ENCODE data around the gene TCF7L1.

TCF7L1 gene

GRCh38 chr2:85347599-85347998 lies 214.4 kb downstream of the TCF7L1 start:
- DNase-seq (ENCODE audit: low read depth in 2 of 2), result no peak

GRCh38 chr2:85353876-85354285 lies 220.7 kb downstream of the TCF7L1 start:
- no peak for DNase-seq (ENCODE audit: low read depth in 2 of 2)

GRCh38 chr2:85354286-85355072 lies 221.3 kb downstream of the TCF7L1 start, which contains the start of the genes ELMOD3 and RETSAT:
TSS of gene ELMOD3 (plus strand) at chr2:85354769. CDS start at chr2:85357199, 2,430 bp downstream.
TSS of gene RETSAT (minus strand) at chr2:85354528. CDS start at chr2:85354507, 21 bp downstream.
- peak; percentile 84 to 93 for DNase-seq (ENCODE audit: low read depth in 2 of 2)

GRCh38 chr2:85355073-85355410 lies 221.8 kb downstream of the TCF7L1 start:
- no peak for DNase-seq (ENCODE audit: low read depth in 2 of 2)

GRCh38 chr2:85355521-85355920 lies 222.3 kb downstream of the TCF7L1 start:
- no peak for DNase-seq (ENCODE audit: low read depth in 2 of 2)

- no peak for DNase-seq (ENCODE audit: low read depth in 2 of 2)
Observed at GRCh38 chr2:85356186-85356585, 223.0 kb downstream of the TCF7L1 start.

GRCh38 chr2:85357736-85358135 lies 224.5 kb downstream of the TCF7L1 start:
- DNase-seq (ENCODE audit: low read depth in 2 of 2), result no peak

Measured in stimulated activated CD8-positive, alpha-beta memory T cell treated with anti-CD3 and anti-CD28 coated beads, Interleukin-2, amount 100 ng/mL, for 48 hours (primary cell).